Heart left ventricle (tissue), 13 donors: ENCODE measurements around the gene CDH12.

Source experiments
- CTCF ChIP-seq, 12 donors: fragments of 200-600 bp; sonication (generic) in 4 of 12; IDR thresholded peaks; one replicate each; pipeline versions ENCODE4 v1.5.0 to v1.8.0; 2018 to 2022; ENCODE audit warnings: antibody characterized with exemption in 12 of 12, mild to moderate bottlenecking in 5 of 12
- POLR2A ChIP-seq, 2 donors: fragments of 450-650 bp; IDR thresholded peaks; one replicate each; pipeline ENCODE4 v1.6.1; 2017; ENCODE audit warnings: antibody characterized with exemption in 2 of 2, mild to moderate bottlenecking in 2 of 2, moderate library complexity in 2 of 2
- donor health status: ischemic (EF 13 %, LVEDD 7.1; RV severe dilation, severe dysfunction).
- donor health status: DM: no; HTN: yes; CAD: no.
- donor health status: DM: no; HTN: no; CAD: no.
- donor health status: ischemic (EF 25% LVEDD 6.9; RV normal size, moderate dysfunction).
- donor health status: ischemic (EF 25% LVEDD 5.7; RV mildly dilated, moderate dysfunction).
- donor health status: ischemic (EF 35%, LVEDD 5.7; RV mildly dilated, moderate dysfunction).
- donor health status: nonischemic (EF 11% LVEDD 7.7; RV severe dilation, severe dysfunction).
- donor health status: DM: yes; HTN: yes; CAD: no.
- donor health status: PGD.
- donor health status: ischemic (EF 29% LVEDD 5.4; RV normal size, mild dysfunction).
- donor health status: nonischemic (EF 23%, LVEDD 6.1; RV moderate dilation, normal function).

- TF ChIP-seq CTCF (IDR thresholded peaks at IDR 0.05): no peak
- no peak for TF ChIP-seq POLR2A (IDR thresholded peaks at IDR 0.05)
Measured at GRCh38 chr5:22899341-22899740, 46.2 kb upstream of the CDH12 start.
